ENCODE measurements around the gene OCEL1. TPM values are rescaled to one million over a fixed set of nuclear protein-coding genes. Genes with fewer than 3 reads are reported as not detected.
A peak's percentile ranks its signal among the peaks of the same experiment; 100 is the strongest.

The OCEL1 gene
- total RNA-seq, 4 donors from 2014 or later = 1.8 to 6.9 (median 4.1) TPM

GRCh38 chr19:17259118-17259780 lies 33.2 kb downstream of the OCEL1 start:
- no peak for DNase-seq
- 87 to 98% methylated on average over 5 to 8 of the region's 9 CpGs for WGBS, 2 donors
- Histone ChIP-seq H3K36me3 (no peaks in the 10 kb centered on the region), H3K27ac (no peak overlapping the region), H3K4me3 (no peak overlapping the region), H3K4me1 (peaks cover 0 to 8% (median 0%) of the 10 kb centered on the region in 3 donors), H3K27me3 (no peaks in the 10 kb centered on the region), H3K9me3 (peaks cover 0 to 9% (median 0%) of the 10 kb centered on the region in 3 donors)
- intact Hi-C loops (cut with DNase I) = no loop called here
- no peak for TF ChIP-seq POLR2A (IDR thresholded peaks at IDR 0.05)
- TF ChIP-seq, protein P1, sequence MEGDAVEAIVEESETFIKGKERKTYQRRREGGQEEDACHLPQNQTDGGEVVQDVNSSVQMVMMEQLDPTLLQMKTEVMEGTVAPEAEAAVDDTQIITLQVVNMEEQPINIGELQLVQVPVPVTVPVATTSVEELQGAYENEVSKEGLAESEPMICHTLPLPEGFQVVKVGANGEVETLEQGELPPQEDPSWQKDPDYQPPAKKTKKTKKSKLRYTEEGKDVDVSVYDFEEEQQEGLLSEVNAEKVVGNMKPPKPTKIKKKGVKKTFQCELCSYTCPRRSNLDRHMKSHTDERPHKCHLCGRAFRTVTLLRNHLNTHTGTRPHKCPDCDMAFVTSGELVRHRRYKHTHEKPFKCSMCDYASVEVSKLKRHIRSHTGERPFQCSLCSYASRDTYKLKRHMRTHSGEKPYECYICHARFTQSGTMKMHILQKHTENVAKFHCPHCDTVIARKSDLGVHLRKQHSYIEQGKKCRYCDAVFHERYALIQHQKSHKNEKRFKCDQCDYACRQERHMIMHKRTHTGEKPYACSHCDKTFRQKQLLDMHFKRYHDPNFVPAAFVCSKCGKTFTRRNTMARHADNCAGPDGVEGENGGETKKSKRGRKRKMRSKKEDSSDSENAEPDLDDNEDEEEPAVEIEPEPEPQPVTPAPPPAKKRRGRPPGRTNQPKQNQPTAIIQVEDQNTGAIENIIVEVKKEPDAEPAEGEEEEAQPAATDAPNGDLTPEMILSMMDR (IDR thresholded peaks at IDR 0.05) = no peak

DNA sequence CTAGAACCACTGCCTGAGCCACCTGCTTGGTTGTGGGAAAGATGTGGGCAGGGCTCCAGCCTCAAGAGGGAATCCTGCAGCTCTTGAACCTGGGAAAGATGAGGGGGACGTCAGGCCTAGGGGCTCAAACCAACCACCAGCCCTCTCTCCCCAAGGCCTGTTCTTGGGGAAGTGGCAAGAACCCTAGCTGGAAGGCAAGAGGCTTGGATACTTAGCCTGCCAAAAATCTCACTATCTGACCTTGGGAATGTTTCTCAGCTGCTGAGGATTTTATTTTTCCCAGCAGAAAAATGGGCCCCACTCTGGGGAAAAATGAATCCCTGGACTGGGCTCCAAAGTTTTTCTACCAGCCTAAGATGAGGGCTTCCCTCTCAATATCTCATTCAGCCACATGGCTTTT lies 33.9 kb downstream of the OCEL1 start:
- H3K27ac ChIP-seq = no peak overlapping the region
- H3K36me3 ChIP-seq = no peaks in the 10 kb centered on the region
- H3K9me3 ChIP-seq = peaks cover 0 to 9% (median 0%) of the 10 kb centered on the region in 3 donors
- H3K4me3 ChIP-seq = no peak overlapping the region
- H3K27me3 ChIP-seq = no peaks in the 10 kb centered on the region
- no peak for DNase-seq
- H3K4me1 ChIP-seq = peaks cover 0 to 8% (median 0%) of the 10 kb centered on the region in 3 donors
- TF ChIP-seq, protein P1 (IDR thresholded peaks at IDR 0.05) = no peak
- TF ChIP-seq POLR2A (IDR thresholded peaks at IDR 0.05) = no peak
- 80% methylated on average over 1 of the region's 1 CpG; no CpG with 5 or more reads in 1 of the 2 donors for WGBS, 2 donors
- intact Hi-C loops (cut with DNase I) = no loop called here

DNA sequence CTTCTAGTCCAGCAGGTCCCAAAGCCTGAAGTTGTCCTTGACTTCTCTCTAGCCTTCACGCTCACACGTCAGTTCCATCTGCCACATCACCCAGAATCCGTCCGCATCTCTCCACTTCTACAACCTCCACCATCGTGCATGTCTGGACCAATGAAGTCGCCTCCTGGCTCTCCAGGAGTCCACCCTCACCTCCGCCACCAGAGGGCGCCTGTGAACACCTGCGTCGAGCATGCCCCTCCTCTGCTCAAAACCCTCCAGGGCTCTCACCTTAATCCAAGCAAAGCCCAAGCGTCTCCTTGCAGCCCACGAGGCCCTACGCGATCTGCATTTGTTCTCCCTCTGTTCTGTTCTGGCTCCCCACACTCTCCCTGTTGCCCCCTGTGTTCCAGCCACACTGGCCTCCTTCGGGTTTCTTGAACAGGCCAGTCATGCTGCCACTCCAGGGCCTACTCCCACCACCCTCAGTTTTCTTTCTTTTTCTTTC lies 34.9 kb downstream of the OCEL1 start:
- WGBS, 2 donors = 7 to 17% methylated on average over 15 of the region's 15 CpGs
- intact Hi-C loops (cut with DNase I) = no loop called here
- DNase-seq = no peak
- Histone ChIP-seq H3K27me3 (no peaks in the 10 kb centered on the region), H3K36me3 (no peaks in the 10 kb centered on the region), H3K27ac (no peak overlapping the region), H3K9me3 (peaks cover 0 to 9% (median 0%) of the 10 kb centered on the region in 3 donors), H3K4me3 (no peak overlapping the region), H3K4me1 (peaks cover 0 to 12% (median 0%) of the 10 kb centered on the region in 3 donors)
- no peak for TF ChIP-seq POLR2A (IDR thresholded peaks at IDR 0.05)
- TF ChIP-seq, protein P1 (IDR thresholded peaks at IDR 0.05) = peak; percentile 85 to 95 (median 90)

- Histone ChIP-seq H3K4me1 (peaks cover 0 to 19% (median 0%) of the 10 kb centered on the region in 3 donors), H3K36me3 (no peaks in the 10 kb centered on the region), H3K9me3 (peaks cover 0 to 9% (median 0%) of the 10 kb centered on the region in 3 donors), H3K27ac (no peak overlapping the region), H3K4me3 (peak overlapping the region in 1 of 4 donors; percentile 26), H3K27me3 (no peaks in the 10 kb centered on the region)
- DNase-seq = no peak
- intact Hi-C loops (cut with DNase I) = no loop called here
- TF ChIP-seq, protein P1 (IDR thresholded peaks at IDR 0.05) = no peak
- TF ChIP-seq POLR2A (IDR thresholded peaks at IDR 0.05) = no peak
- WGBS, 2 donors = 83 to 84% methylated on average over 10 to 13 of the region's 16 CpGs
Observed at GRCh38 chr19:17262557-17262956, 36.5 kb downstream of the OCEL1 start.
